Measurements from ENCODE around the gene CASQ1.

DNA sequence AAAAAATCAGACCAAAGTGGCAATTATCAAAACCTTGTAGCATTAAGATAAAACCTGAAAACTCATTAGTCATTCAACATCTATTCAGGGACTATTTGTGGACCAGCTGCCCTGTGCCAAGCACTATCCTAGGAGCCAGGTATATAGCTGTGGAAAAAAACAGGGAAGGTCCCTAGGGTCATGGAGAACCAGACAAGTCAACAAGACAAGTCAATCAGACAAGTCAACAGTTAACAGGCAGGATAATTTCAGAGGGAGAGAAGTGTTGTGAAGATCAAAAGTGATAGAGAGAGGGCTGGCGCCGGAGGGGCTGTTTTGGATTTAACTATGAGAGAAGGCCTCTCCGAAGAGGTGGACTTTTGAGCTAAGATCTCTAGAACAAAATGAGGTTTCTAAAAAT is 42.3 kb upstream of the CASQ1 start:
- TF ChIP-seq, protein P1, sequence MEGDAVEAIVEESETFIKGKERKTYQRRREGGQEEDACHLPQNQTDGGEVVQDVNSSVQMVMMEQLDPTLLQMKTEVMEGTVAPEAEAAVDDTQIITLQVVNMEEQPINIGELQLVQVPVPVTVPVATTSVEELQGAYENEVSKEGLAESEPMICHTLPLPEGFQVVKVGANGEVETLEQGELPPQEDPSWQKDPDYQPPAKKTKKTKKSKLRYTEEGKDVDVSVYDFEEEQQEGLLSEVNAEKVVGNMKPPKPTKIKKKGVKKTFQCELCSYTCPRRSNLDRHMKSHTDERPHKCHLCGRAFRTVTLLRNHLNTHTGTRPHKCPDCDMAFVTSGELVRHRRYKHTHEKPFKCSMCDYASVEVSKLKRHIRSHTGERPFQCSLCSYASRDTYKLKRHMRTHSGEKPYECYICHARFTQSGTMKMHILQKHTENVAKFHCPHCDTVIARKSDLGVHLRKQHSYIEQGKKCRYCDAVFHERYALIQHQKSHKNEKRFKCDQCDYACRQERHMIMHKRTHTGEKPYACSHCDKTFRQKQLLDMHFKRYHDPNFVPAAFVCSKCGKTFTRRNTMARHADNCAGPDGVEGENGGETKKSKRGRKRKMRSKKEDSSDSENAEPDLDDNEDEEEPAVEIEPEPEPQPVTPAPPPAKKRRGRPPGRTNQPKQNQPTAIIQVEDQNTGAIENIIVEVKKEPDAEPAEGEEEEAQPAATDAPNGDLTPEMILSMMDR (IDR thresholded peaks at IDR 0.05): no peak
- no peak for TF ChIP-seq POLR2A (IDR thresholded peaks at IDR 0.05)
